Liver (tissue), 3 donors: ENCODE data around the gene FNDC10.

Source experiments
- FOXA1 ChIP-seq: IDR thresholded peaks from 2 replicates; pipeline ENCODE4 v1.6.1; 2016; ENCODE audit warnings: antibody characterized with exemption
- HNF4A ChIP-seq, 2 donors: conservative IDR thresholded peaks; 2 replicates each; pipeline ENCODE4 v1.6.1; 2016; ENCODE audit warnings: antibody characterized with exemption in 2 of 2, mild to moderate bottlenecking in 2 of 2
- HNF4G ChIP-seq: IDR thresholded peaks from 2 replicates; pipeline ENCODE4 v1.6.1; 2016; ENCODE audit warnings: antibody characterized with exemption
- JUND ChIP-seq, 2 donors: IDR thresholded peaks; 2 replicates each; pipeline ENCODE4 v1.6.1; 2016; ENCODE audit warnings: antibody characterized with exemption in 2 of 2
- TAF1 ChIP-seq: conservative IDR thresholded peaks from 2 replicates; pipeline ENCODE4 v1.6.1; 2016; ENCODE audit warnings: antibody characterized with exemption, mild to moderate bottlenecking
- YY1 ChIP-seq: IDR thresholded peaks from 2 replicates; pipeline ENCODE4 v1.6.1; 2016; ENCODE audit warnings: antibody characterized with exemption, mild to moderate bottlenecking
- TF ChIP-seq, protein P1 (sequence below): fragments of 150-350 bp; IDR thresholded peaks from 2 replicates; pipeline ENCODE4 v1.5.1; 2017; ENCODE audit warnings: improper control_type of control experiment, low read depth, low read length; ENCODE audit not compliant: missing input control
- TF ChIP-seq, protein P2 (sequence below): IDR thresholded peaks from 2 replicates; pipeline ENCODE4 v1.6.1; 2016; ENCODE audit warnings: antibody characterized with exemption
- donor health status: healthy.
- donor health status: healthy.

DNA sequence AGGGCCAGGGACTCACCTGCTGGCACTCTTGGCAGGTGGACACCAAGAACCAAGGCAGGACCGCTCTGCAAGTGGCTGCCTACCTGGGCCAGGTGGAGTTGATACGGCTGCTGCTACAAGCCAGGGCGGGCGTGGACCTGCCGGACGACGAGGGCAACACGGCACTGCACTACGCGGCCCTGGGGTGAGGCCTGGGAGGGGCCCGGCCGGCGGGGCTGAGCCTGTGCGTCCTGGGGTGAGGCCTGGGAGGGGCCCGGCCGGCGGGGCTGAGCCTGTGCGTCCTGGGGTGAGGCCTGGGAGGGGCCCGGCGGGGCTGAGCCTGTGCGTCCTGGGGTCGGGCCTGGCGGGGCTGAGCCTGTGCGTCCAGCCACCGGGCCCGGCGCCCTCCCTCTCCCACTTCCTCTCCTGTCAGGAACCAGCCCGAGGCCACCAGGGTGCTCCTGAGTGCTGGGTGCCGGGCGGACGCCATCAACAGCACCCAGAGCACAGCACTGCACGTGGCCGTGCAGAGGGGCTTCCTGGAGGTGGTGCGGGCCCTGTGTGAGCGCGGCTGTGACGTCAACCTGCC is 27.4 kb upstream of the FNDC10 start:
- no peak for TF ChIP-seq JUND (IDR thresholded peaks at IDR 0.05)
- TF ChIP-seq HNF4A (conservative IDR thresholded peaks at IDR 0.05), result no peak
- TF ChIP-seq, protein P1, sequence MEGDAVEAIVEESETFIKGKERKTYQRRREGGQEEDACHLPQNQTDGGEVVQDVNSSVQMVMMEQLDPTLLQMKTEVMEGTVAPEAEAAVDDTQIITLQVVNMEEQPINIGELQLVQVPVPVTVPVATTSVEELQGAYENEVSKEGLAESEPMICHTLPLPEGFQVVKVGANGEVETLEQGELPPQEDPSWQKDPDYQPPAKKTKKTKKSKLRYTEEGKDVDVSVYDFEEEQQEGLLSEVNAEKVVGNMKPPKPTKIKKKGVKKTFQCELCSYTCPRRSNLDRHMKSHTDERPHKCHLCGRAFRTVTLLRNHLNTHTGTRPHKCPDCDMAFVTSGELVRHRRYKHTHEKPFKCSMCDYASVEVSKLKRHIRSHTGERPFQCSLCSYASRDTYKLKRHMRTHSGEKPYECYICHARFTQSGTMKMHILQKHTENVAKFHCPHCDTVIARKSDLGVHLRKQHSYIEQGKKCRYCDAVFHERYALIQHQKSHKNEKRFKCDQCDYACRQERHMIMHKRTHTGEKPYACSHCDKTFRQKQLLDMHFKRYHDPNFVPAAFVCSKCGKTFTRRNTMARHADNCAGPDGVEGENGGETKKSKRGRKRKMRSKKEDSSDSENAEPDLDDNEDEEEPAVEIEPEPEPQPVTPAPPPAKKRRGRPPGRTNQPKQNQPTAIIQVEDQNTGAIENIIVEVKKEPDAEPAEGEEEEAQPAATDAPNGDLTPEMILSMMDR, result no peak
- TF ChIP-seq, protein P2, sequence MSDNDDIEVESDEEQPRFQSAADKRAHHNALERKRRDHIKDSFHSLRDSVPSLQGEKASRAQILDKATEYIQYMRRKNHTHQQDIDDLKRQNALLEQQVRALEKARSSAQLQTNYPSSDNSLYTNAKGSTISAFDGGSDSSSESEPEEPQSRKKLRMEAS, result no peak
- TF ChIP-seq TAF1, result no peak
- TF ChIP-seq YY1, result no peak
- no peak for TF ChIP-seq FOXA1
- no peak for TF ChIP-seq HNF4G
